GM19452 (cell line): ENCODE data around the gene SLC5A10.
"Not testable (repeated sequence)": the region's sequence is repeated elsewhere in the genome, so short reads cannot be mapped to it uniquely, and the experiment has no call there.

ENCODE experiments used
- ATAC-seq: cut with Tn5 transposase; IDR thresholded peaks from one replicate; pipeline ENCODE4 v1.9.1; 2021; ENCODE audit not compliant: unreplicated experiment

Gene SLC5A10

DNA sequence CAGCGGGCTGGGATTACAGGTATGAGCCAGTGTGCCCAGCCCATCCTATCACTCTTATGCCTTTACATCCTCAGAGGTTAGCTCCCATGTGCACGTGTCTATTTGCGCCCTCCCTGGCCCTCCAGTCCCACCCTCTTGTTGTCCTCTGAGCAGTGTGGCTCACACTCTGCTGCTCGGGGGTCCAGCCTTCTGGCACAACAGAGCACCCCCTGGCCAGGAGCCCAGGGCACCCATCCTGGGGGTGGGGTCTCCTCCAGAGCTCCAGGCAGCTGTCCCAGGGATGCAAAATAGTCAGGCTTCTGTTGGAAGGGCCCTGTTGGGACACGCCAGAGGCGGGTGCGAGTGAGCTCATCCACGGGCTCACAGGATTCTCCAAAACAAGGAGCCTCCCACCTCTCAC lies 64.3 kb downstream of the SLC5A10 start:
- no peak for ATAC-seq

DNA sequence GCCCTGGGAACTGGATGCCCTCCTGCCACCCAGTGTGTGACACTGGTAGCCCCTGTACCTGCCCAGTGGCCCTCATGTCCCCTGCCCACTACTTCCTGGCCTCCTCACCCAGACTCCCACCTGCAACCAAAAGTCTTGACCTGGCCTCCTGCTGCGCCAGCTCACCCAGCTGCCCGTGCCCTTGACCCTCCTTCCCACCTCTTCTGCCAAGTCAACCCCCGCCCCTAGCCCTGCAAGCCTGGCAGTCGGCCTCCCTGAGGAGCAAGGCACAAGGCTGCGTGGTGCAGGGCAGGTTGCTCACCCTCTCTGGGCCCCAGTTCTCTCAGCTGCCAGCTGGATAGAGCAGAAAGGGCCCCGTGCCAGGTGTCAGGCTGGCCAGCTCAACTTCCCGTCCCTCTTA lies 64.9 kb downstream of the SLC5A10 start:
- ATAC-seq = no peak

DNA sequence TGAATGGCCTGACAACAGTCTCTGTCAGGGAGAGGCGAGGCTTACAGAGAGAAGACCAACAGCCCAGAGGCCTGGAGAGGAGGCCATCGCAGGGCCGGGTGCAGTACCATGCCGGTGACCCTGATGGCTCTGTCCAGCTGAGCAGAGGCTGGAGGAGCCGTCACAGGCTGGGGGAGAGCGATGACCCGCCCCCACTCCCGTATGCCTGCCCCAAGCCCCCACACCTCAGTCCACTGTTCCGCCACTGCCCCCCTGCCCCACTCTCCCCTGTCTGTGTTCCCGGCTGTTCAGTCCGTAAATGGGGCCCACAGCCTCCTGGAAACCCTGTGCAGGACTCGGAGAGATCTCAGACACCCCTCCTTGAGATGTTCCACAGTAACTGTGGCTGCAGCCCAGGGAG lies 65.4 kb downstream of the SLC5A10 start:
- ATAC-seq = no peak

DNA sequence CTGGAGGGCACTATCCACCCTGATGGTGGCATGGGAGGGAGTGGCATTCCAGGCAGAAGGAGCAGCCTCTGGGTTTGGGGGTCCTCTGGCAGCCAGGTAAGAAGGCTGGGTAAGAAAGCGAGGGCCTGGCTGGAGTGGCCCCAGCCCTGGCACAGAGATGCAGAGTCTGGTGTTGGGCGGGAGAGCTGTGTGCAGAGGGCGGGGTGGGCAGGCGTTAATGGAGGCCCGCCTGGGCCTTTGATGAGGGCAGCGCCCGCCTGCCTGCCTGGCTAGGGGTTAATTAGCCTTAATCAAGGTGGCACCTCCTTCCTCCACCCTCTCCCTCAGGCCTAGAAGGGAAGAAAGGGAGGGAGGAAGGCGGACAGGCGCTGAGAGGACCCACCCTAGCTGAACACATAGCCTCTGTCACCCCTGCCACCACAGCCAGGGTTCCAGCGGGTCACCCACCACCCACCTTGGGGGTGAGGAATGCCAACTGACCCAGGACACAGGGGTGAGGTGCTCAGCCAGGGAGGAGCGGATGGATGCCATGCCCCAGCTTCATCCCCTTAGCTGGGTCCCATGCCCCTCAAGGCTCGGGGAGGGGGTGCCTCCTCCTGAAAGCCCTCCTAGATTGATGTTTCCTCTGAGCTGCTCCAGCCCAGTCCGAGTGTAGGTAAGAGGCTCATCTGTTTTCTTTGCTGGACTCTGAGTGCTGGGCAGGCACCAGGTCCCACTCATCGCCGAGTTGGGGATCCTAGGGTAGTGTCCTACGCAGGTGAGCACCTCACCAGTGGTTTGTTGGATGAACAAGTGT lies 66.0 kb downstream of the SLC5A10 start:
- no peak for ATAC-seq

DNA sequence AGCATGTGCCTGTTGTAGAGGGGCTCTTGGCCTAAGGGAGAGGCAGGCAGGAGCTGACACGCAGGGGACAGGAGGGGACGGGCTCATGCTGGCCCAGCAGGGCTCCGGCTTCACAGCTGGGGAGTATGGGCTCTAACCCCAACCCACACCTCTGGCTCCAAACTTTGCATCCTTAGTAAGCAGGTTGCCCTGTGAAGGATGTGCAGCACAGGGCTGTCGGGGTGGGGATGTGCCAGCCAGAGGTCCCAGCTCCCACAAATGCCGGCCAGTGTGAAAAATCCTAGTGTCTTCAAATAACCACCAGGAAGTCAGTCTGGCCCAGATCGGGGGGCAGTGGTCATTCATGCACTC lies 66.6 kb downstream of the SLC5A10 start:
- ATAC-seq = no peak

DNA sequence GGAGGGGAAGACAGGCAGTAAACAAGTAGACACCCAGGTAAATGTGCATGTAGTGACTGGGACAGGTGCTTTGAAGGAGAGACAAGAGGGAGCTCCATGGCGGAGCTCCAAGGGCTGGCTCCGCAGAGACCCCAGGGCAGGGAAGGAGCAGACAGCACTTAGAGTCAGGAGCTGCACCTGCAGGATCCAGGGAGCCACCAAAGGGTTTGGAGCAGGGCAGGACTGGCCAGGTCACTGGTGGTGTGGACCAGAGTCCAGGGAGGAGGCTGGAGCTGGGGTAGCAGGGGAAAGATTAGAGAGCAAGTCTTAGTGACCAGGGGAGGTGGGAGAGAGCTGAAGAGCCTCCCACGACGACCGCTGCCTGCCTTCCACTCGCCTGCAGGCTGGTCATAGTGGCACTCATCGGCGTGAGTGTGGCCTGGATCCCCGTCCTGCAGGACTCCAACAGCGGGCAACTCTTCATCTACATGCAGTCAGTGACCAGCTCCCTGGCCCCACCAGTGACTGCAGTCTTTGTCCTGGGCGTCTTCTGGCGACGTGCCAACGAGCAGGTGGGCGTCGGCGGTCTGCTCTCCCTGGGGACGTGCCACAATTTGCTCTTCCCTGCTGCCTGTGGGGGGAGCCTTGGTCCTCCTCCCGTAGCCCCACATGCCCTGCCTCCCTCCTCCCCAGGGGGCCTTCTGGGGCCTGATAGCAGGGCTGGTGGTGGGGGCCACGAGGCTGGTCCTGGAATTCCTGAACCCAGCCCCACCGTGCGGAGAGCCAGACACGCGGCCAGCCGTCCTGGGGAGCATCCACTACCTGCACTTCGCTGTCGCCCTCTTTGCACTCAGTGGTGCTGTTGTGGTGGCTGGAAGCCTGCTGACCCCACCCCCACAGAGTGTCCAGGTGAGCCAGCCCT lies 67.3 kb downstream of the SLC5A10 start:
- ATAC-seq = no peak

DNA sequence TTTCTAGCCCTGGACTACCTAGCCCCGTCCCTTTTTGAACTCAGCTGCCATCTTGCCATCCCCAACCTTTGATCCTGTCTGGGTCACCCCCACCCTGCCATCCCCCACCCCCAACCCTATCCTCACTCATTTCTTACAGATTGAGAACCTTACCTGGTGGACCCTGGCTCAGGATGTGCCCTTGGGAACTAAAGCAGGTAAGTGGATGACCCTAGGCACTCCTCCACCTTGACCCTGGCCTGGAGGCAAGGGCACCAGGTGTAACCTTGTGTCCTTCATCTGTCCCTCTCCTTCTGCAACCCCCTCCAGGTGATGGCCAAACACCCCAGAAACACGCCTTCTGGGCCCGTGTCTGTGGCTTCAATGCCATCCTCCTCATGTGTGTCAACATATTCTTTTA lies 68.1 kb downstream of the SLC5A10 start:
- no peak for ATAC-seq

DNA sequence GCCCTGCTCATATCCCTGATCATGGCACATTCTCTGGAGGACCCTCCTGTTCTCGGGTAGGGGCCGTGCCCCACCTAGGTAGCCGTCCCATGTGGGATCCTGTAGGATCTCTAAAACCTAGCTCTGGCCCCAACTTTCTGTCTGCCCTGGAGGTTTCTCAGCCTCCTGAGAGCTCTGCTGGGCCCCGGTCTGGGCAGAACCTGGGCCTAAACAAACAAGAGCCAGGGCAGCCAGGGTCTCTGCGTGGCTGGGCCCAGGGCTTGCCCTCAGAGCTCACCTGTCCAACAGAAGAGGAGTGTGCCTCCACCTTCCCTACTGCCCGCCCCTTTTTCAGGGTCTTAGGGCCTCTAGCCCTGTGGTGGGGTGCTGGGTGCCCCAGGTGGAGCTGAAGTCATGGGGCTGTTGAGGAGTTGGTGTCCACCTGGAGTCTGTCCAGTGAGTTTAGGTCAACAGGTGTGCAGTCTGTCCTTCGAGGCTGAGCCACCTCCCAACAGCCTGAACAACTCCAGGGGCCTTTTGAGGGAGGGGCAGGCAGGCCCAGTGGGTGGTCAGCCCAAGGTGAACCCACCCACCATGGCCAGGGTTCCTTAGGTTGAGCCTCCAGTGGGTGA lies 69.2 kb downstream of the SLC5A10 start:
- not testable (repeated sequence) for ATAC-seq

DNA sequence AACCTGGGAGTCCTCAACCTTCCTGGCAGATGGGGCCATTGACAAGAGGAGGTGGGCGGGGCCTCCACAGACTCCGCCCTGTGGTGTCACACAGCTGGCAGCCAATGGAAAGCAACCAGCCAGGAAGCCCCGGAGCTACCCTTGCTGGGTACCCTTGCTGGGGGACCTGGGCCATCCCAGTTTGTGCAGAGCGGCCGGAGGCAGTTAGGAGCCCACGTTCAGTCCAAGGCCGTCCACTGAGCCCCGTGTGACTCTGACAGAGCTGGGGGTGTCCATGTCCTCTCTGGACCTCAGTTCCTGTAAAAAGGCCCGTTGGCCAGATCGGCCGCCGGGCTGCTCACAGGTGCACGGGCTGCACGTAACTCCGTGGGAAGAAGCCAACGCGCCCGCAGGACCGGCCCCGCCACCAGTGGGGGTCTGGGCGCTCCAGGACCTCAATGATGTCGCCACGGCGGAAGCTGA lies 69.7 kb downstream of the SLC5A10 start:
- ATAC-seq = no peak

DNA sequence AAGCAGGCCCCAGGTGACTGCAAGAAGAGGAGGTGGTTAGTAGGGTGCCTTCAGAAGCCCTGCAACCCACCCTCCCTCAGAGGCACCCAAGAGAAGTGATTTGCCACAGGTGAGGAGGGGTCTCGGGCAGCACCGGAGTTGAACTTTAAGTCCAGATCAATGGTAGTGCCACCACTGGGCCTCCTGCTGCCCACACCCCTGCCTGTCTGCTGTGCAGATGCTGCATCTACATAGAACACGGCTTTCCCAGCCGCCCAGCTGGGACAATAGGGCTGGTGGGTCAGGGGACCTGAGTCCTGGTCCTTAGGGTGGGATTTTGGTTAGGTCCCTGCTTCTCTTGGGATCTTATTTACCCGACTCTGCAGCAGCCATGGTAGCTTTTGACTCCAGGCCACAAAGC lies 70.2 kb downstream of the SLC5A10 start:
- ATAC-seq = no peak

DNA sequence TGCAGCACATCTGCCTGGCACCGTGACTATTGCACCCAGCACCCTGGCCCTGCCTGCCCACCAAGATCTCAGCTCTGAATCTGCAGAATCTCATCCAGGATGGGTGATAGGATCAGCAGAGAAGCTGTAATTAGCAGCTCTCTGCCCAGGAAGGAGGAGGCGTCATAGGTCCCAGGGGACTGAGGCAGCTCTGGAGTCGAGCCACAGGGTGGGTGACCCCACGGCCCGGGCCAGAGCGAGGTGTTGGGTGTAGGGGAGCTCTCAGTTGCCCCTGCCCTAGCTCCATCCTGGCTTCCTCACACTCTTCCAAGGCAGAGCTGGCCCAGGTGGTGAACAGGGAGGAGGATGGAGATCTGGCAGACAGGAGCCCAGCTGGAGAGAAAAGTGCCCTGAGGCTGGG lies 70.8 kb downstream of the SLC5A10 start:
- ATAC-seq = no peak

DNA sequence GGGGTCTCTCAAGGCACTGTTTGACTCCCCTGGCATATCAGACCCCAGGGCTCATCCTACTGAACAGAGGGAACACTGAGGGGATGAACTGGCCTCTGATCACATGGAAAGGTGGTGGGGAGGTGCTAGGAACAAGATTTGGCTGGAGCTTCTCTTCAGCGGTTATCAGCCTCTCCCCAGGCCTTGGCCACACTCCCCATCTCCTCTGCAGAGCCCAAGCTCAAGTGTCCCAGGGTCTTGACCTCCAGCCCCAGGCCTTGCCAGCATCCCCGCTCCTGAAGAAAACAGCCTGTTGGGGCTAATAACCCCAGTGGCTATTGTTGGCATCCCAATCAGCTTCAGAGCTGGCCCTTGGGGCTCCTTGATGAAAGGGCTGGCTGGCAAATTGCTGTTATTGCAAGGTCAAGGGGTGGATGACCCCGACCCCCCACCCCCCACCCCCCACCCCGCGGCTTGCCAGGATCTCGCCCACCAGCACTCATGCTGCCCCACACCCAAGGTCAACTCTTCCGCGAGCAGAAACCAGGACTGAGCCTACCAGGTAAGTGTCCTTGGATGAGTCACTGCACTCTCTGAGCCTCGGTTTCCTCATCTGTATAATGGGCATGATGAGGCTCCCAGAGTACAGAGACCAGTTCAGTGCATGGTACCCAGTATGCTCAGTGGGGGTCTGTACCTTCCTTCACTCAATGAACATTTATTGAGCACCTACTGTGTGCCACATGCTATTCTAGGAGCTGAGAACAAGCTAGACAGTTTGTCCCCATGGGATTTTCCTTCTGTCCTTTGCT lies 71.4 kb downstream of the SLC5A10 start:
- no peak for ATAC-seq

DNA sequence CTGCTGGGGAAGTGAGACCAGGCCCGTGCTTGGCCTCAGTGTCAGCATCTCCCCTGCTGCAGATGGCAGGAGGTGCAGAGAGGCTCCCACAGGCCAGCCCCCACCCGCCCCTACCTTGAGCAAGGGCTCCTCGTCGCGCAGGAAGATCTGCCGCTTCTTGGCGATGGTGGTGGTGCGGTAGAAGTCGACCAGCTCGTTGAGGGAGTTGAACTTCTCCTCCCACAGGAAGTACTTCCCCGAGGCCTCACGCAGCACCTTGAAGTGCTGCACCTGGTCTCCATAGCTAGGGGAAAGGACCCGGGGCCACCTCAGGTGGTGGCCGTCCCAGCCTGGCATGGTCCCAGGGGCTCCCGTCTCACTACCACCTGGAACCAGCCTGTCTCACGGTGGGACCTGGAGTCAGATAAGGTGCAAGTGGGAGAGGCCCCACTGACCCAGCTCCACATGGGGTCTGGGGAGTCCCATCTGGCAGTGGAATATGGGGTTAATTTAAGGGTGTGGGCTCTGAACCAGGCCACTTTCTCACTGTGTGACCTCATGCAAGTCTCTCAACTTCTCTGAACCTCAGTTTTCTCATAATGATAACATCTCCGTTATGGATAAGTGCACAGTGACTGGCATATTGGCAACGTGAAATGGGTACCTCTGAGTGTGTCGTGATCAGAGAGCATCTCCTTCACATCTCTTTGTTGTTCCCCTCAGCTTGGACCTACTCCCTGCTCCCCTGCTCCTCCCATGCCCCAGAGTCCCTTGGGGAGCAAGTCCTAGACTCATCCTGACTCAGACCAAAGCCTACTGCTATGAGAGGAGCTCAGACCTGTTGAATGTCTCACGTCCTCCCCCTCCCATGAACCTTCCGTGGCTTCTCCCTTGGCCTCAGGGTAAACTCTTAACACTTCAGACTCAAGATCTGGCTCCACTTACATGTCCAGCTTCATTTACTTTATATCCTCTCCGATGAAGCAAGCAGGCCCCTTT lies 72.4 kb downstream of the SLC5A10 start:
- ATAC-seq = no peak

DNA sequence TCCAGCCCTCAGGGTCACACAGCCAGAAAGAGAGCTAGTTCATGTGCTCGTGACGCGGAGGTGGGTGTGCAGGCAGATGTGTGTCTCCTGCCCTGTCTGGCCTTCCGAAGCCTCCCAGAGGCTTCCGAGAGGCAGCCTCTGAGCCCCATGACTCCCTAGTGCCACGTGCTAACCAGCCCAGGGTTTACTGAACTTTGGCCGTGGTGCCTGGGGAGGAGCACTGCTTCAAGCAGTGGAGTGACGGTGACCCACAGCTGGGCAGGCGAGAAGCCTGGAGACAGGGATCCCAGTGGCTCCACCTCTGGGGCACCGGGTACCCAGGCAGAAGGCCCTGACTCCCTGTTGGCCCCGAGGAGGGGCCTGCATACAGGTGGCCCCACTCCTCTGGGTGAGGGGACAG lies 76.7 kb downstream of the SLC5A10 start:
- not testable (repeated sequence) for ATAC-seq

DNA sequence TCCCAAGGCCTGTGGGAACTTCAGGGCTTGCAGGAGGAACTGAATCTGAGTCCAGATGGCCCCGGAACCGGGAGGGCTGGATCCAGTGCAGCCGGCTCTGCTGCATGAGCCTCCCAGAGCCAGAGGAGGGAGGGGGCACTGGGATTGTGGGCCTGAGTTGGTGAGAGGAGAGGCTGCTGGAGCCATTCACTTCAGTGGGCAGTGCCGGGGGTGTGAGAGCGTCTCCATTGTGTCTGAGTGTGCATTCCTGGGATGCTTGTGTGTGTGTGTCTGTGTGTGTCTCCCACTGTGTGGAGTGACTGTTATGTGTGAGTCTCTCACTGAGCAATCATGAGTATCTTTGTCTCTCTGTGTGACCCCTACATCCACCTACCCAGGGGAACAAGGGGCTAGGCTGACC lies 77.8 kb downstream of the SLC5A10 start:
- ATAC-seq = not testable (repeated sequence)

DNA sequence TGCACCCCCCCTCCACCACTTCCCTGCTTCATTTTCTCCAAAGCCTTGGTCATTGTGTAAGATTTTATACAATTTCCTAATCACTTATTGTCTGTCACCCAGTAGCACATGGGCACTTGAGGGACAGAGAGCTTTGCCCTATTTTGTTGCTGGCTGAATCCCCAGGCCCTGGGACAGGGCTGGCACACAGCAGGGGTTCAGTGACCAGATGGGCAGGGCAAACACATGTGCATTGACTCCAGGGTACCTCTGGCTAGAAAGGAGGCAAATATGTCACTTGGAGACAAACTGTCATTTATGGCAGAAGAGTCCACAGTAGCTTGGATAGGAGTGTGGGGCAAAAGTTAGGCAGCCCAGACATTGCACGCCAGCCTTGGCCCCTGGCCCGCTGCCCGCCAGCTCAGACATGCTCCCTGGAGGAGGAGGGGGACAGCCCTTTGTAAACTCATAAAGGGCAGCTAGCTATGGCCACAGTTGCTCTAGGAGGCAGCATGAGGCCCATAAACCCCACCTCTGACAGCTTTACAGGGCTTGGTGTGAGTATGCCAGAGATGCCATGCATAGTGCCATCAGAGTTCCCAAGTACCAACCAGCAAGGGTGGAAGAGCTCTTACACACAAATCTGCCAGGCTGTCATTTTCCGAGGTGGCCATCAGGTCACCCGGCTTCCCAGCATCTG lies 78.9 kb downstream of the SLC5A10 start:
- ATAC-seq = not testable (repeated sequence)

DNA sequence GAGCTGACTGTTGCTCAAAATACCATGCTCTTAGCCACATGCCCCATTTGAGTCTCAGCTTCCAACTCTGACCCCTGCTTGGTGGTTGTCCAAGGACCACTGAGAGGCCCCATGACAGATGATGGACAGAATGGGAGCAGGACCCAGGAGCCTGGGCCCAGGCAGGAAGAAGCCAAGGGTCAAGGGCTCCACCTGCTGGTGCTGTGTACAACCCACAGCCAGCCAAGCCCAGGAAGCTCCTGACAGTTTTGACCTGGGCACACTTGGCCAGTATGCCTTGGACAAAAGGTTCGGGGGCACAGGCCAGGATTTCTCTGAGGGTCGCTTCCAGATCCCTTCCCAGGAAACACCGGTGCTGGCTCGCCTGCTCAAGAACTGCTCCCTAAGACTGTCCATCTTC lies 79.8 kb downstream of the SLC5A10 start:
- not testable (repeated sequence) for ATAC-seq

DNA sequence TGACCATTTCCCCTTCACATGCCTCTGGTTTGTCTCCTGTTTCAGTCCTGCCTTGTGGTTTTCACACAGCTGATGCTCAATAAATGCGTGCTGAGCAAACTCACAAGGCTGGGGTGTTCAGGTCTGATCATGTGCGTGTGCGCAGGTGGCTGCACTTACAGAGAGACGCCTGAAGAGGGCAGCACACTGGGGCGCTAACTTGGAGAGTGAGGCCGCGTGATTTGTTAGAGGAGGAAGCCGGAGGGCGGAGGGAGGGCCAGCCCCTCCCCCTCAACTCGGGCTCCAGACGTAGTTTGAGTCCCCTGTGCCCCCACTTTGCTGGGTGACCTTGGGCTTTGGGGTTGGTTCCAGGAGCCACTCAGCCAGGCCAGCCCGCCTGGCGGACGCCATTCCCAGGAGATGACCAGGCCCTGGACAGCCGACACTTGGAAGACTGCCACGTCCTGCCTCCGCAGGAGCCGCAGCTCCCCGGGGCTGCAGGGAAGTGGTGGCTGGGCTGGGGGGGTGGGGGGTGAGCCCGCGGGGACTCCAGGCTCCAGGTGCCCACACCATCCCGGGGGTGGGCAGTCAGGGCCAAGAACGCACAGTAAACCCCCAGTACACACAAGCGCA lies 80.5 kb downstream of the SLC5A10 start:
- ATAC-seq = peak; percentile 47

DNA sequence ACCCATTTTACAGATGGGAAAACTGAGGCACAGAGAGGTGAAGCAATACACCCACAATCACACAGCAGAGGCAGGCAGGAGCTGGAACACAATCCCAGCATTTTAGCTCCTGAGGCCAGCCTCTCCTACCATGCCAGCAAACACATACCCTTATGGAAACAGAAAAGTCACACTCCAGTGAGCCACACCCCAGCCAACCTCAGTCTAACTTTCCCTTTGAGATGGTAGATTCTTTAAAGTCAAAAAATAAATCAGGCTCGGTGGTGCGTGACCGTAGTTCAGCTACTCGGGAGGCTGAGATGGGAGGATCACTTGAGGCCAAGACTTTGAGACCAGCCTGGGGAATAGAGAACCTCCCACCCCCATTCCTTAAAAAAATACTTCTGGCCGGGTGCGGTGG lies 84.2 kb downstream of the SLC5A10 start:
- ATAC-seq = not testable (repeated sequence)
